T-helper 2 cell treated with Interferon-gamma antibody and Interleukin-4, amounts not matched to agents 5 μg/mL and 100 μg/mL, for 36 hours (primary cell): Measurements from ENCODE around the gene FAAP20.
A peak's percentile ranks its signal among the peaks of the same experiment; 100 is the strongest.

Source experiments
- DNase-seq: peaks from one replicate; pipeline ENCODE4 v3.0.0; 2021; ENCODE audit warnings: low spot score
- H3K27ac Mint-ChIP-seq: one replicate; pipeline ENCODE4 v1.8.0; 2021; ENCODE audit warnings: mild to moderate bottlenecking, mixed read lengths
- H3K27me3 Mint-ChIP-seq: one replicate; pipeline ENCODE4 v1.8.0; 2021; ENCODE audit warnings: low read depth, mixed read lengths
- H3K36me3 Mint-ChIP-seq: one replicate; pipeline ENCODE4 v1.8.0; 2021; ENCODE audit warnings: low read depth, mixed read lengths
- H3K4me1 Mint-ChIP-seq: one replicate; pipeline ENCODE4 v1.8.0; 2021; ENCODE audit warnings: low read depth, mixed read lengths
- H3K4me3 Mint-ChIP-seq: one replicate; pipeline ENCODE4 v1.8.0; 2022; ENCODE audit warnings: mild to moderate bottlenecking, moderate library complexity, mixed read lengths
- H3K9me3 Mint-ChIP-seq: one replicate; pipeline ENCODE4 v1.8.0; 2021; ENCODE audit warnings: mixed read lengths

FAAP20 gene

GRCh38 chr1:2226525-2227345, 32.2 kb upstream of the FAAP20 start:
- Mint-ChIP-seq H3K27ac (peak overlapping the region; percentile 87), H3K27me3 (peaks cover 7% of the 10 kb centered on the region), H3K9me3 (no peaks in the 10 kb centered on the region), H3K4me3 (peak overlapping the region; percentile 74), H3K36me3 (peaks cover 20% of the 10 kb centered on the region), H3K4me1 (peaks cover 16% of the 10 kb centered on the region)
- DNase-seq: no peak

DNA sequence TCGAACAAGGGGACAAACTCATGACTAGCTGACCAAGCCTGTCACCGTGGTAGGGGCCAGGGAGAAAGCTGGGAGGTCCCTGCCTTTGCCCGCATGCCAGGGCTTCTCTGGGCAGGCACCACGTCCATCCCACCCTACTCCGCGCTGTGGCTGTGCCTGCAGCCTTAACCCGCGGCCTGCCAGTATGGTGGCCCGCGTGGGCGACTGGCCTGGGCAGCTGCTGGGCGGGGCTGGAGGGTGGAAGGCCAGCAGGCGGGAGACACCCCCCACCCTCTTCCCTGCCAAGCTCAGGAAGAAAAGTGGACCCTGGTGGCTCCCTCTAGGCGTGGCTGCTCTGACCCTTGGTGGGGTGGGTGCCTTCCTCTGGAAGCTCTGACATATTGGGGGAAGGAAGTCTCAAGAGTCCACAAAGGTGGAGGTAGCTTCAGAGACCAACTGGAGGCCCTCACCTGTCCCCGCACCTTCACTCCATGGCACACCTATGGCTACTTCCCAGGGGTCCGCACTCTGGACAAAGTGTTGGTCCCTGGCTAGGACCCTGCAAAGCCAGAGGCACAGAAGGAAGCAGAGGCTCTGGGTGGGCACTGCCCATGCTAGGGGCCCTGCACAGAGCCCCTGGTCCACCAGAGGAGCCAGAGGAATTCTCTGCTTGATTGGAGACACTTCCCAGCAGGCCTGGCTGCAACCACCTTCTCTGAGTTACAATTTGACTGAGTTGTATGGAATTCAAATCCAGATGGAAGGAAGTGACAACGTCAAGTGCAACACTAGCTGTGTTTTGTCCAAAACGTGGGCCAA, 30.3 kb upstream of the FAAP20 start:
- Mint-ChIP-seq H3K27me3 (peaks cover 12% of the 10 kb centered on the region), H3K27ac (no peak overlapping the region), H3K4me1 (peaks cover 7% of the 10 kb centered on the region), H3K9me3 (no peaks in the 10 kb centered on the region), H3K4me3 (no peak overlapping the region), H3K36me3 (peaks cover 9% of the 10 kb centered on the region)
- no peak for DNase-seq

DNA sequence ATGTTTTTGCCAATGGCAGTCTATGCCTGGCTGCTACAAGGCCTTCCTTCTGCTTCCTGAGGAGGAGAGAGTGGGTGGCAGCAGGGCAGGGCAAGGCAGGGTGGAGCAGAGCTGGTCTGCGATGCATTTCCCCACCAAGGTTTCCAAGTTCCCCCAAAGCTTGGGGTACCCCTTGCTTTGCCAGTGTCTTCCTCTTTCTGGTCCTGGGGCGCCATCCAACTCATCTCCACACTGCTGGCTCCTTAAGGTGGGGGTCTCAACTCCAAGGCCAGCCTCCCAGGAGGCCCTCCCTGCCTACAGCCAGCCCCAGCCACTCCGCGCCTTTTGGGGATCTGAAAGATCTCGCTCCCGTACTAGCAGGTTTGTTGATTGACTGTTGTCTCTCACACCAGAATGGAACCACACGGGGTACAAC, 29.6 kb upstream of the FAAP20 start:
- Mint-ChIP-seq H3K36me3 (peaks cover 3% of the 10 kb centered on the region), H3K9me3 (no peaks in the 10 kb centered on the region), H3K27ac (peak overlapping the region; percentile 10), H3K4me3 (no peak overlapping the region), H3K4me1 (peaks cover 6% of the 10 kb centered on the region), H3K27me3 (peaks cover 12% of the 10 kb centered on the region)
- no peak for DNase-seq

- peaks cover 18% of the 10 kb centered on the region for H3K27me3 Mint-ChIP-seq
- no peak overlapping the region for H3K4me3 Mint-ChIP-seq
- DNase-seq: no peak
- no peak overlapping the region for H3K27ac Mint-ChIP-seq
- peaks cover 5% of the 10 kb centered on the region for H3K4me1 Mint-ChIP-seq
- H3K36me3 Mint-ChIP-seq: no peaks in the 10 kb centered on the region
- no peaks in the 10 kb centered on the region for H3K9me3 Mint-ChIP-seq
Observed at GRCh38 chr1:2221271-2221670, 26.7 kb upstream of the FAAP20 start.

DNA sequence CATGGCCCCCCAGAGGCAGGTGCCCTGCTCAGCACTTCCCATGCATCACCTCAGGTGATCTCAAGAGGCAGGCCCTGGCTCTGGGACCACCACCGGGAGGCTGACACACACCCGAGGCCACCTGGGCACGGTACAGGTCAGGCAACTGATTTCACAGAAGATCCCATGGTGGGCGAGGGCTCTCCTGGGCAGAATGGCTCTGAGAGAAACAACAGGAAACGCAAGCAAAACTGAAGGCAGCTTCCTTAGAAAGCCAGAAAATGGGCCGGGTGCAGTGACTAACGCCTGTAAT, 22.1 kb upstream of the FAAP20 start:
- H3K4me1 Mint-ChIP-seq: peaks cover 2% of the 10 kb centered on the region
- no peak for DNase-seq

GRCh38 chr1:2215909-2216766, 21.6 kb upstream of the FAAP20 start:
- no peak for DNase-seq
- Mint-ChIP-seq H3K27me3 (peaks cover 8% of the 10 kb centered on the region), H3K4me1 (peaks cover 2% of the 10 kb centered on the region), H3K9me3 (no peaks in the 10 kb centered on the region), H3K4me3 (no peak overlapping the region), H3K36me3 (no peaks in the 10 kb centered on the region), H3K27ac (no peak overlapping the region)

More for the DNA sequence above, 22.1 kb upstream of the FAAP20 start:
- Mint-ChIP-seq H3K27ac (no peak overlapping the region), H3K9me3 (no peaks in the 10 kb centered on the region), H3K4me3 (no peak overlapping the region), H3K36me3 (no peaks in the 10 kb centered on the region), H3K27me3 (peaks cover 12% of the 10 kb centered on the region)

DNA sequence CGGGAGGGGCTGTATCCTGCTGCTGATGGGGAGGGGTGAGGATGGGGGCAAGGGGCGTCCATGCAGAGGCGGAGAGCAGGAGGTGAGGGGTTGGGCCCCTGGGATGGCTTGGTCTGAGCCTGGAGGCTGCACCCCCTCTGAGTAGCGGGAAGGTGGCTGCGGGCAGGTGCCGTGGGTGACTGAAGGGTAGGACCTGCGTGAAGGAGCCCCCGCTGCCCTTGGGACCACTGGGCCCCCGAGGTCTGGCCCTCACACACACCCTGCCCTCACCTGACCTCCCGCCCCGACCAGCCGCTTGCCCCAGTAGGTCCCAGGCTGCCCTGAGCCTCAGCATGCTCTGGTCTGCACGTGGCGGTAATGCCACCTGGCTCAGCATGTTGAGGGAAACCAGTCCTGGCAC, 20.8 kb upstream of the FAAP20 start:
- Mint-ChIP-seq H3K4me1 (peaks cover 2% of the 10 kb centered on the region), H3K4me3 (no peak overlapping the region), H3K9me3 (no peaks in the 10 kb centered on the region), H3K27ac (no peak overlapping the region), H3K36me3 (no peaks in the 10 kb centered on the region), H3K27me3 (peaks cover 7% of the 10 kb centered on the region)
- no peak for DNase-seq

- Mint-ChIP-seq H3K27ac (no peak overlapping the region), H3K4me1 (peaks cover 2% of the 10 kb centered on the region), H3K4me3 (no peak overlapping the region), H3K36me3 (no peaks in the 10 kb centered on the region), H3K27me3 (peaks cover 7% of the 10 kb centered on the region), H3K9me3 (no peaks in the 10 kb centered on the region)
- no peak for DNase-seq
Observed at GRCh38 chr1:2214541-2215241, 20.1 kb upstream of the FAAP20 start.

DNA sequence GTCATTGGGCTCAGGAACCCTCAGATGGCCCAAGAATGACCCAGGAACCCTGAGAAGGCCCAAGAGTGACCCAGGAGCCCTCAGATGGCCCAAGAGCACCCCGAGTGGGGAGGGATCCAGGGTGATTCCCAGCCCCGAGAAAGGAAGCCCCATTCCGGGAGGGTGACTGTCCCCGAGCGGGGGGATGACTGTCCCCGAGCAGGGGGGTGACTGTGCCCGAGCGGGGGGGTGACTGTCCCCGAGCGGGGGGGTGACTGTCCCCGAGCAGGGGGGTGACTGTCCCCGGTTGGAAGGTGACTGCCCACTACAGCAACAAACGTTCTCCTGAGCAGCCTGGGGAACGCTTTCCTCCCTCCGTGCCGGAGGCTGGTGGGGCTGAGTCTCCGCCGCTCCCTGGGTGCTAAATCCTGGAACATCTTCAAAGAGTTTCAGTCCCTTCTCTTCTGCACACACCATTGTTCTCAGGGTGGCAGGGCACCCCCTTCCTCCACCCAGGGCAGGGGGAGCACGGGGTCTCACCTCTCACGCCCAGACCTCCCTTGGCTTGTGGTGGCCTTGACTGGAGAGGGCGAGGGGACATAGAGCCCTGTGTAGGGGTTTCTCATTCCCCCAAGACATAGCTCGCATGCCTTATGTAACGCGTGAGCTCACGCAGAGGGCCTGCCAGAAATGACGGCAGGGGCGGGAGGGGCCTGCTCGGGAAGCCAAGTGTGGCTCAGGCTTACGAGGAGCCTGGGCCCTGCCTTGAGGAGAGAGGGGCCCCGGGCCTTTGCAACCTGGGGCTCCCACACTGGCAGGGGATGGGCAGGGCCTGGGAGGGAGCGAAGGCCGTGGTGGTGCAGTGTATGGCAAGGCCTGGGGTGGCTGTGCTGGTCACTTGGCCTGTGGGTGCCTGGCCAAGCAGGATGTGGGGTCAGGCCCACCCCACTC, 19.3 kb upstream of the FAAP20 start:
- Mint-ChIP-seq H3K27ac (no peak overlapping the region), H3K27me3 (peaks cover 3% of the 10 kb centered on the region), H3K4me1 (peaks cover 2% of the 10 kb centered on the region), H3K36me3 (no peaks in the 10 kb centered on the region), H3K4me3 (no peak overlapping the region), H3K9me3 (no peaks in the 10 kb centered on the region)
- no peak for DNase-seq

DNA sequence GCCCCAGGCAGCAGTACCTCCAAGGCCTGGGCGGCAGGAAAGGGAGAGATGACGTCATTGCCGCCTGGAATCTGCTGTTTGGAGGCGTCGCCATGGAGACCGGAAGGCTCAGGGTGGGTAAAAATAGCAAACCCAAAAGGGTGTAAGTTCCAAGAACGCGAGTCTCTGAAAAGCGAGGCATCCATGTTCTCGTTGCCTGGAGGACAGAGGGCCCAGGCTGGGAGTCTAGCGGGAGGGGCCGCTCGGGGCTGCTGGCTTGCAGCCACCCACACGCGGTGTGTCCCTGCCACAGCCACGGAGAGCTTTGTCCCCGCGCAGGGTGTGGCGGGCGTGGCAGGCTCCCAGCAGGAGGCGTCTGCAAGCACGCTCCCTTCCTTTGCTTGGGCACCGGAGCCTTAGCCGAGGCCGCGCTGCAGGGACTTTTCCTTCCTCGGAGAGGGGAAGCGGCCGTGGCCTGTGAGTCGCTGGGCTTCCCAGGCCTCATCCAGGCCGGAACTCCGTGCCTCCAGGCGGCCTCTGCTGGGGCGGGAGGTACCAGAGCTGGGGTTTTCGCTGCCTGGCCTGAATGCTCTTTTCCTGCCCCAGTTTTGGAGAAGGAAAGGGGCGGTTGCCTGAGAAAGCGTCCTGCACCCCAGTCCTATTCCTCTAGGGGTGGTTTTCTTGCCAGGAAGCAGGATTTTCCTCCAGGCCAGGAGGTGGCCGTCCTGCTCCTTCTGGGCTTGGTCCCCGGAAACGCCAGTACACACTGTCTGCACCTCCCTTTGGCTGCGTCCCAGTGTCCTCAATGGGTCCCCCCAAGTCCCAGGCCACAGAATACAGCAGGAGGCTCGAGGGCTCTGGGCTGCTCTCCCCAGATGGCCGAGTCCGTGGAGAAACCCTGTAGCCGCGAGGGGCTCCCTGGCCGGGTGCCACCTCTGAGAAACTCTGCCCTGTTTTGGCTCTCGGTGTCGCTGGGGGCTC, 18.2 kb upstream of the FAAP20 start:
- H3K27me3 Mint-ChIP-seq: no peaks in the 10 kb centered on the region
- H3K4me1 Mint-ChIP-seq: peaks cover 2% of the 10 kb centered on the region
- peak; percentile 54 for DNase-seq
- H3K4me3 Mint-ChIP-seq: peak overlapping the region; percentile 7
- H3K9me3 Mint-ChIP-seq: no peaks in the 10 kb centered on the region
- H3K36me3 Mint-ChIP-seq: no peaks in the 10 kb centered on the region
- peak overlapping the region; percentile 60 for H3K27ac Mint-ChIP-seq

DNA sequence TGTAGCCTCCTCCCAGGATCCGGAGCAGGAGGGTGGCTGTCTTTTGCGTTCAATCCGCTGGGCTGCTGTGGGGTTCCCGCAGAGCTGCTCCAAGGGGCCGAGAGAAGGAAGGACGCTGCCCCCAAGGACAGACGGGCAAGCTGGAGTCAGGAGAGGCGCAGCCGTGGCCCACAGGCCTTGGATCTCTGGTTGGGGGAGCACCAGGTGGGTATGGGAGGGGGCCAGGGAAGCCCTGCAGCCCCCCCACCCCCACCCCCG, 17.6 kb upstream of the FAAP20 start:
- no peaks in the 10 kb centered on the region for H3K9me3 Mint-ChIP-seq
- H3K4me3 Mint-ChIP-seq: no peak overlapping the region
- H3K27me3 Mint-ChIP-seq: no peaks in the 10 kb centered on the region
- no peaks in the 10 kb centered on the region for H3K36me3 Mint-ChIP-seq
- no peak for DNase-seq
- H3K27ac Mint-ChIP-seq: no peak overlapping the region
- H3K4me1 Mint-ChIP-seq: peaks cover 2% of the 10 kb centered on the region

DNA sequence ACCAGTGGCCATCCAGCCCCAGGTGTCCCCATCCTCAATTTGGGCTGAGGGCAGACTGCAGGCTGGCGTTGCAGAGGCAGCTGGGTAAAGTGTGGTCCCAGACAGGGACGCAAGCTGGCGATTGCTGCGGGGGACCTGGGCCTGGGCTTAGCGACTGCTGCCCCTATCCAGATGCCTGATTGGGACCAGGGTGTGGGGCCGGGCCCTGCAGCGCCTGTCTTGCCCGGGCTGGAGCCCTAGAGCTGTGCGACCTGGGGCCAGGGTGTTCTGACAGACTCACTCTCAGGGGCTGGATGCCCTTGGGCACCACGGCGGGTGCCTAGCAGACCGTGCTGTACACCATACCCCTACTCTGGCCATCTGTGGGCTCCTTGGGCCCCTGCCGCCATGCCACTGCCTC, 16.2 kb upstream of the FAAP20 start:
- no peaks in the 10 kb centered on the region for H3K36me3 Mint-ChIP-seq
- peaks cover 3% of the 10 kb centered on the region for H3K27me3 Mint-ChIP-seq
- H3K4me3 Mint-ChIP-seq: no peak overlapping the region
- no peaks in the 10 kb centered on the region for H3K9me3 Mint-ChIP-seq
- DNase-seq: no peak
- H3K4me1 Mint-ChIP-seq: peaks cover 4% of the 10 kb centered on the region
- no peak overlapping the region for H3K27ac Mint-ChIP-seq
